Measurements from ENCODE around the gene LIPT2.

Gene LIPT2

GRCh38 chr11:74452366-74452765, 41.2 kb downstream of the LIPT2 start:
- TF ChIP-seq CREB1 (IDR thresholded peaks at IDR 0.05; ENCODE audit: low read depth), result no peak
- no peak for TF ChIP-seq USF1 (IDR thresholded peaks at IDR 0.05)
- TF ChIP-seq RAD21 (IDR thresholded peaks at IDR 0.05; ENCODE audit: low read depth), result no peak
- TF ChIP-seq FOXM1 (IDR thresholded peaks at IDR 0.05; ENCODE audit: borderline replicate concordance, low read depth), result no peak
- TF ChIP-seq TEAD4 (IDR thresholded peaks at IDR 0.05), result no peak
- no peak for TF ChIP-seq ZBTB7A (IDR thresholded peaks at IDR 0.05; ENCODE audit: low read depth)
- TF ChIP-seq TAF1 (IDR thresholded peaks at IDR 0.05; ENCODE audit: low read depth), result no peak
- no peak for TF ChIP-seq YY1 (IDR thresholded peaks at IDR 0.05; ENCODE audit: low read depth)
- no peak for TF ChIP-seq NFIC (IDR thresholded peaks at IDR 0.05)
- no peak for TF ChIP-seq TCF12 (IDR thresholded peaks at IDR 0.05; ENCODE audit: low read depth)
- TF ChIP-seq EGR1 (IDR thresholded peaks at IDR 0.05), result no peak
- TF ChIP-seq CEBPB (IDR thresholded peaks at IDR 0.05), result no peak
- TF ChIP-seq EP300 (IDR thresholded peaks at IDR 0.05; ENCODE audit: borderline replicate concordance), result no peak

GRCh38 chr11:74450318-74450717, 43.2 kb downstream of the LIPT2 start:
- no peak for TF ChIP-seq CREB1 (IDR thresholded peaks at IDR 0.05; ENCODE audit: low read depth)
- TF ChIP-seq EP300 (IDR thresholded peaks at IDR 0.05; ENCODE audit: borderline replicate concordance), result no peak
- TF ChIP-seq REST (IDR thresholded peaks at IDR 0.05; ENCODE audit: low read depth), result no peak
- no peak for TF ChIP-seq USF1 (IDR thresholded peaks at IDR 0.05)
- TF ChIP-seq NFIC (IDR thresholded peaks at IDR 0.05), result no peak
- no peak for TF ChIP-seq YY1 (IDR thresholded peaks at IDR 0.05; ENCODE audit: low read depth)
- TF ChIP-seq CEBPB (IDR thresholded peaks at IDR 0.05), result no peak
- no peak for TF ChIP-seq TCF12 (IDR thresholded peaks at IDR 0.05; ENCODE audit: low read depth)
- no peak for TF ChIP-seq EGR1 (IDR thresholded peaks at IDR 0.05)
- no peak for TF ChIP-seq TAF1 (IDR thresholded peaks at IDR 0.05; ENCODE audit: low read depth)
- no peak for TF ChIP-seq RAD21 (IDR thresholded peaks at IDR 0.05; ENCODE audit: low read depth)
- TF ChIP-seq FOXM1 (IDR thresholded peaks at IDR 0.05; ENCODE audit: borderline replicate concordance, low read depth), result no peak
- TF ChIP-seq MAX (IDR thresholded peaks at IDR 0.05), result no peak
- no peak for TF ChIP-seq TEAD4 (IDR thresholded peaks at IDR 0.05)
- no peak for TF ChIP-seq ZBTB7A (IDR thresholded peaks at IDR 0.05; ENCODE audit: low read depth)

- TF ChIP-seq CREB1 (IDR thresholded peaks at IDR 0.05; ENCODE audit: low read depth), result no peak
- peak; percentile 96 for TF ChIP-seq RAD21 (IDR thresholded peaks at IDR 0.05; ENCODE audit: low read depth)
- TF ChIP-seq EP300 (IDR thresholded peaks at IDR 0.05; ENCODE audit: borderline replicate concordance), result no peak
- TF ChIP-seq FOXM1 (IDR thresholded peaks at IDR 0.05; ENCODE audit: borderline replicate concordance, low read depth), result no peak
- peak; percentile 75 for TF ChIP-seq NFIC (IDR thresholded peaks at IDR 0.05)
- no peak for TF ChIP-seq REST (IDR thresholded peaks at IDR 0.05; ENCODE audit: low read depth)
- TF ChIP-seq ZBTB7A (IDR thresholded peaks at IDR 0.05; ENCODE audit: low read depth), result no peak
- no peak for TF ChIP-seq USF1 (IDR thresholded peaks at IDR 0.05)
- TF ChIP-seq MAX (IDR thresholded peaks at IDR 0.05), result no peak
These were observed 44.1 kb downstream of the LIPT2 start for GRCh38 chr11:74449369-74449931.

GRCh38 chr11:74447720-74448119, 45.8 kb downstream of the LIPT2 start:
- no peak for TF ChIP-seq TAF1 (IDR thresholded peaks at IDR 0.05; ENCODE audit: low read depth)
- no peak for TF ChIP-seq FOXM1 (IDR thresholded peaks at IDR 0.05; ENCODE audit: borderline replicate concordance, low read depth)
- TF ChIP-seq TCF12 (IDR thresholded peaks at IDR 0.05; ENCODE audit: low read depth), result no peak
- TF ChIP-seq EP300 (IDR thresholded peaks at IDR 0.05; ENCODE audit: borderline replicate concordance), result no peak
- TF ChIP-seq CEBPB (IDR thresholded peaks at IDR 0.05), result no peak
- no peak for TF ChIP-seq ZBTB7A (IDR thresholded peaks at IDR 0.05; ENCODE audit: low read depth)
- no peak for TF ChIP-seq CREB1 (IDR thresholded peaks at IDR 0.05; ENCODE audit: low read depth)
- TF ChIP-seq NFIC (IDR thresholded peaks at IDR 0.05), result no peak
- TF ChIP-seq YY1 (IDR thresholded peaks at IDR 0.05; ENCODE audit: low read depth), result no peak
- TF ChIP-seq EGR1 (IDR thresholded peaks at IDR 0.05), result no peak

- TF ChIP-seq TAF1 (IDR thresholded peaks at IDR 0.05; ENCODE audit: low read depth), result no peak
- no peak for TF ChIP-seq YY1 (IDR thresholded peaks at IDR 0.05; ENCODE audit: low read depth)
- no peak for TF ChIP-seq TEAD4 (IDR thresholded peaks at IDR 0.05)
- TF ChIP-seq EP300 (IDR thresholded peaks at IDR 0.05; ENCODE audit: borderline replicate concordance), result no peak
These were observed 47.0 kb downstream of the LIPT2 start for GRCh38 chr11:74446532-74446938.

All from Ishikawa (cell line).